ENCODE measurements around the gene MB21D2.
"Not testable (repeated sequence)": the region's sequence is repeated elsewhere in the genome, so short reads cannot be mapped to it uniquely, and the experiment has no call there.

MB21D2 gene

DNA sequence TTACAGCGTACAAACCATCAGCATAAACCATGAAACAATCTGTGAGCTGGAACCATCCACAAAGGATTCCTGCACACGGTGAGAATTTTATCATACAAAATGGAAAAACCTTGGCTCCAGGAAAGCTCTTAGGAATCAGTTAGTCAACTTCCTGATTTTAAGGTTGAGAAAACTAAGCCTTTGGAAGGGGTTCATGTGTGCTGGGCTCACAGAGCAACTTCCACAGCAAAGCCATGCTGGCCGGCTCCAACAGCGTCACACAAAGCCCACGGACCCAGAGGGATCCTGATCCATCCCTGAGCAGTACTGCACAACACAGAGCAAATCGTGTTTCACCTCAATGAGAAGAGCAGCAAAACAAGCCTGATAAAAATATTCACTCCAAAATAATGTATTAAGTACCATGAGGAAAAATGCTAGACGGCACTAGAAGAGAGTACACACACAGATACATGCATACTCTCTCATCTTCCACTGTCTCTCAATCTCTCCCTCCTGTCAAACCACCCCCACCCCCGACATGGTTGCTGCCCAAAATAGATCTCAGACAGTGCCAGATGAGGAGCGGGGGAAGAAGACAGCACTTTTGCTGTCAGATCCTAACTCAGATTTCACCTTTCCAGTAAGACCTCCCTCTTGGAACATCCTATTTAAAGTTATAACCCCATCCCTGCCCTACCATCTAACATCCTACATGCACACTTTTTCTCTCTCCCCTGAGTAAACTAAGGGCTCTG lies 58.6 kb downstream of the MB21D2 start:
- Histone ChIP-seq H3K4me3 (ENCODE audit: low read length in 2 of 2) (no peak overlapping the region), H3K27ac (ENCODE audit: low read length) (no peak overlapping the region), H3K27me3 (ENCODE audit: control insufficient read depth in 1 of 2, insufficient read depth in 2 of 2, low read length in 2 of 2) (no peaks in the 10 kb centered on the region), H3K9me3 (ENCODE audit: control insufficient read depth in 2 of 2, low read length in 2 of 2) (peaks cover 0 to 4% of the 10 kb centered on the region in 2 donors), H3K36me3 (ENCODE audit: control insufficient read depth in 2 of 2, insufficient read depth in 2 of 2, low read length in 2 of 2) (no peaks in the 10 kb centered on the region), H3K4me1 (ENCODE audit: control insufficient read depth, insufficient read depth, low read length) (peaks cover 4% of the 10 kb centered on the region), H3K9ac (ENCODE audit: low read length in 2 of 2) (no peak overlapping the region)

DNA sequence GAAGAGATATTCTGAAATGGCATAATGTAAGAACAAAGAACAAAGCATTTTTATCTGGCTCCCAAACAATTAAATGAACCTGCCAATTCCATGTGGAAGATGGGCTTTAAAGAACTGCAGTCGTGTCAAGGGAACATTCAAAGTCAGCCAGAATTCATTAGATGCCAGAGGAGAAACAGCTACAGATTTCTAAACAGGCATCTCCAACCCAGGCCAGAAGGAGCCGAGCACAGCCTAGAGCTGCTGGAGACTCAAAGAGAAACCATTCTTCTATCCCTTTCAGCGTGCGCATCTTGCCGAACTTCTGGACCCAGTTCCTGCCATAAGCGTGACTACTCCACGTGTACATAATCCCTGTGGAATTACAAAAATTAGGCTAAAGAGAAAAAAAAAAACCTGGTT lies 60.4 kb downstream of the MB21D2 start:
- no peak overlapping the region for H3K4me3 ChIP-seq (ENCODE audit: low read length in 2 of 2)
- peaks cover 4% of the 10 kb centered on the region for H3K4me1 ChIP-seq (ENCODE audit: control insufficient read depth, insufficient read depth, low read length)
- H3K36me3 ChIP-seq (ENCODE audit: control insufficient read depth in 2 of 2, insufficient read depth in 2 of 2, low read length in 2 of 2), result no peaks in the 10 kb centered on the region
- H3K9me3 ChIP-seq (ENCODE audit: control insufficient read depth in 2 of 2, low read length in 2 of 2), result peaks cover 0 to 4% of the 10 kb centered on the region in 2 donors
- no peaks in the 10 kb centered on the region for H3K27me3 ChIP-seq (ENCODE audit: control insufficient read depth in 1 of 2, insufficient read depth in 2 of 2, low read length in 2 of 2)
- no peak overlapping the region for H3K27ac ChIP-seq (ENCODE audit: low read length)
- H3K9ac ChIP-seq (ENCODE audit: low read length in 2 of 2), result no peak overlapping the region

DNA sequence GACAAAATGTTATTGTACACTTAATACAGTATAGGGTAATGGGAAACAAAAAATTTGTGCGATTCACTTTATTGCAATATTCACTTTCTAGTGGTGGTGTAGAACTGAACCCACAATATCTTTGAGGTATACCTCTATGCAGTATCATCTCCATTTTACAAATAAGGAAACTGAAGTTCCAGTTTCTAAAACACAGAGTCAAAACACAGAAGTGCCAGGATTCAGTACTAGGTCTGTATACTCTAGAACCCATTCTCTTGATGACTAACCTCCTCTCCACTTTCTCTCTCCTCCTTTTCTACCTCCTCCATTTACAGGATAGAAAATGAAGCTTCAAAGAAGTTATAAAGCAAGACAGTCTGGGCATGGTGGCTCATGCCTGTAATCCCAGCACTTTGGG lies 62.2 kb downstream of the MB21D2 start:
- H3K9me3 ChIP-seq (ENCODE audit: control insufficient read depth in 2 of 2, low read length in 2 of 2), result peaks cover 0 to 4% of the 10 kb centered on the region in 2 donors
- H3K4me1 ChIP-seq (ENCODE audit: control insufficient read depth, insufficient read depth, low read length), result peaks cover 9% of the 10 kb centered on the region
- H3K4me3 ChIP-seq (ENCODE audit: low read length in 2 of 2), result no peak overlapping the region
- H3K27ac ChIP-seq (ENCODE audit: low read length), result no peak overlapping the region
- H3K27me3 ChIP-seq (ENCODE audit: control insufficient read depth in 1 of 2, insufficient read depth in 2 of 2, low read length in 2 of 2), result no peaks in the 10 kb centered on the region
- H3K9ac ChIP-seq (ENCODE audit: low read length in 2 of 2), result no peak overlapping the region
- no peaks in the 10 kb centered on the region for H3K36me3 ChIP-seq (ENCODE audit: control insufficient read depth in 2 of 2, insufficient read depth in 2 of 2, low read length in 2 of 2)

DNA sequence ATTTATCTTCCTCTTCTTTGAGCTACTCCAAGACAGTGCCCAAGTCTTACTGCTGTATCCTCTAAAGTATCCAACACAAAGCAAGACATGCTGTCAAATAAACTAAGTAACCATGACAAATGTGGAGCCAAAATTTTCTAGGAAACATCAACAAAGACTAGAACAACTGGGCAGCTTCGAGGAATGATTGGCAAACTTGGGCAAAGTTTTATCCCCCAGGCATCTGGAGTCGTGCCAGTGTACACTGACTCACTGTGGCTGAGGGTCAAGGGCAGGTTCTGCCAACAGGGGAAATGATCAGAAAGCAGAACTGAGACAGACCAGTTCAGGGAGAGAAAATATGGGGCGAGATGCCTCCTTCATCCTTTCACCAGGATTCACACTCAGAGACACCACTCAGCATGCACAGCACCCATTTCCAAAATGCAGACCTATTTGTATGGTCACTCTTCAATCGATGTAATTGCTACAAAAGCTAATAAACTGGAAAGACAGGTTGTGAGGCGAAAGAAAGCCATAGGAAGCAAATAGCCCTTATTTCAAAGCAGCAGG lies 65.8 kb downstream of the MB21D2 start:
- Histone ChIP-seq H3K27me3 (ENCODE audit: control insufficient read depth in 1 of 2, insufficient read depth in 2 of 2, low read length in 2 of 2) (no peaks in the 10 kb centered on the region), H3K4me1 (ENCODE audit: control insufficient read depth, insufficient read depth, low read length) (peaks cover 8% of the 10 kb centered on the region), H3K9ac (ENCODE audit: low read length in 2 of 2) (no peak overlapping the region), H3K36me3 (ENCODE audit: control insufficient read depth in 2 of 2, insufficient read depth in 2 of 2, low read length in 2 of 2) (no peaks in the 10 kb centered on the region), H3K27ac (ENCODE audit: low read length) (no peak overlapping the region), H3K9me3 (ENCODE audit: control insufficient read depth in 2 of 2, low read length in 2 of 2) (peaks cover 0 to 4% of the 10 kb centered on the region in 2 donors), H3K4me3 (ENCODE audit: low read length in 2 of 2) (no peak overlapping the region)

DNA sequence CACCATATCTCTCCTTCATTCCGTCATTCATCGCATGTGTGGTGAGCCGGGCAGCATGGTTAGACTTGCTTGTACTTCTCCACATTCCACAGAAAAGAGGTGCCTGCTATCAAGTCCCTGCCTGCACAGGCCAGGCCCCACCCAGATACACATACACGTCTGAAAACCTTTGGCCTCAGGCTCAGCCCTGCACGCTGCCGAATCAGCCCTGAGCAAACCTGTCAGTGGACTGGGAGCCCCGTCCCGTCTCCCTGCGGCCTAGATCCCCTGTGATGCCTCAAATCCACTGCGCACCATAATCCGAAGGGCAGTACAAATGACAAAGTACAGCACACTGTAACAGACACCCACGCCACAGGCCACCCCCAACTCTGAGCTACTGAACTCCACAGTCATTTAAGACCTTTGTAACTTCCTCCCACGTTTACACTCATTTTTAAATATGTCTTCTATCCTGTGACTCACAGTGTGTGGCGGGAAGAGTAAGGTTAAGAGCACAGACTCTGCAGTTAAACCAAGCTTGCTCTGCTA lies 67.1 kb downstream of the MB21D2 start:
- Histone ChIP-seq H3K4me3 (ENCODE audit: low read length in 2 of 2) (no peak overlapping the region), H3K4me1 (ENCODE audit: control insufficient read depth, insufficient read depth, low read length) (peaks cover 8% of the 10 kb centered on the region), H3K36me3 (ENCODE audit: control insufficient read depth in 2 of 2, insufficient read depth in 2 of 2, low read length in 2 of 2) (no peaks in the 10 kb centered on the region), H3K9ac (ENCODE audit: low read length in 2 of 2) (no peak overlapping the region), H3K27ac (ENCODE audit: low read length) (no peak overlapping the region), H3K27me3 (ENCODE audit: control insufficient read depth in 1 of 2, insufficient read depth in 2 of 2, low read length in 2 of 2) (no peaks in the 10 kb centered on the region), H3K9me3 (ENCODE audit: control insufficient read depth in 2 of 2, low read length in 2 of 2) (peaks cover 0 to 4% of the 10 kb centered on the region in 2 donors)

DNA sequence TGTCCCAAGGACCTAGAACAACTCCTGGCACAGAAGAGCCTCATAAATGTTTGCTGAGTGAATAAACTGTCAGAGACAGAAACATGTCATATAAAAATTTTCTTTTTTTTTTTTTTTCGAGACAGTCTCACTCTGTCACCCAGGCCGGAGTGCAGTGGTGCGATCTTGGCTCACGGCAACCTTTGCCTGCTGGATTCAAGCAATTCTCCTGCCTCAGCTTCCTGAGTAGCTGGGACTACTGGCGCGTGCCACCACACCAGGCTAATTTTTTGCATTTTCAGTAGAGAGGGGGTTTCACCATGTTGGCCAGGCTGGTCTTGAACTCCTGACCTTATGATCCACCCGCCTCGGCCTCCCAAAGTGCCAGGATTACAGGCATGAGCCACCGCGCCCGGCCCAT lies 67.8 kb downstream of the MB21D2 start:
- H3K9me3 ChIP-seq (ENCODE audit: control insufficient read depth in 2 of 2, low read length in 2 of 2); H3K4me3 ChIP-seq (ENCODE audit: low read length in 2 of 2); H3K4me1 ChIP-seq (ENCODE audit: control insufficient read depth, insufficient read depth, low read length); H3K27me3 ChIP-seq (ENCODE audit: control insufficient read depth in 1 of 2, insufficient read depth in 2 of 2, low read length in 2 of 2); H3K27ac ChIP-seq (ENCODE audit: low read length); H3K9ac ChIP-seq (ENCODE audit: low read length in 2 of 2); H3K36me3 ChIP-seq (ENCODE audit: control insufficient read depth in 2 of 2, insufficient read depth in 2 of 2, low read length in 2 of 2): not testable (repeated sequence)

DNA sequence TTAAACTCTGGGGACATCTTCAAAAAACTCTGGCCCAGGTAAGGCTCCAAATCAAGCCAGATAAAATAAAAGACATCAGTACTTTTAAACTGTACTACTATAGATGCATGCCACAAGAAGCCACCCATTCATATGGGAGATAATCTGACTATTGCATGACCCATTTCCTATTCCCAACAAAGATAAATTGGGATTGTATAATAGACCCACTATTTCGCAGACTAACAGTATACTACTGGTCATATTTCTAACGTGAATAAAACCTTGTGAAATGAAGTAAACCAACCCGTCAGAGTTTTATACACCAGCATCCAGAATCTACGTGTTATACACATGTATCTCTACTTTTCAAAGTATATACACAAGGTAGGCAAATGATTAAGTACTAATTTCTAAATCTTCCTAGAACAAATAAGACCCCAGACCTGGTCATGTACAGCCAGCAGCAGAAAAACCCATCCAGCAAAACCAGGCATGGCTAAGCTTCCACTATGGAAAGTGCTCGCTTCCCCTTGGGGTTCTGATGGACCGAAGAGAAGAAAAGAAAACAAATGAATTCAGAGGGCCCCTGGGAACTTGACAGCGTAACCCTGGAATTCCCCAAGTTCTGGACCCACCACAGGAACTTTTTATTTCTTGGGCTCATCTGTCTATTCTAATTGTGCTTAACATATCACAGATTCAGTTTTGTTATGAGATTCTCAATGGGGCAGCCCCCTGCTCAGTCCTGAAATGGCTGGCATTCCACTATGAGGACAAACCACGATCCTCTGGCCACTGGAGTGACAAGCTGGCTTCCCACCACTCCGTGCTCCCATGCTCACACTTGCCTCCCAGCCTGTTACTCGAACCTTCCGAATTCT lies 69.1 kb downstream of the MB21D2 start:
- Histone ChIP-seq H3K9me3 (ENCODE audit: control insufficient read depth in 2 of 2, low read length in 2 of 2) (no peaks in the 10 kb centered on the region), H3K4me3 (ENCODE audit: low read length in 2 of 2) (no peak overlapping the region), H3K27me3 (ENCODE audit: control insufficient read depth in 1 of 2, insufficient read depth in 2 of 2, low read length in 2 of 2) (no peaks in the 10 kb centered on the region), H3K36me3 (ENCODE audit: control insufficient read depth in 2 of 2, insufficient read depth in 2 of 2, low read length in 2 of 2) (no peaks in the 10 kb centered on the region), H3K9ac (ENCODE audit: low read length in 2 of 2) (no peak overlapping the region), H3K4me1 (ENCODE audit: control insufficient read depth, insufficient read depth, low read length) (peaks cover 8% of the 10 kb centered on the region), H3K27ac (ENCODE audit: low read length) (no peak overlapping the region)

DNA sequence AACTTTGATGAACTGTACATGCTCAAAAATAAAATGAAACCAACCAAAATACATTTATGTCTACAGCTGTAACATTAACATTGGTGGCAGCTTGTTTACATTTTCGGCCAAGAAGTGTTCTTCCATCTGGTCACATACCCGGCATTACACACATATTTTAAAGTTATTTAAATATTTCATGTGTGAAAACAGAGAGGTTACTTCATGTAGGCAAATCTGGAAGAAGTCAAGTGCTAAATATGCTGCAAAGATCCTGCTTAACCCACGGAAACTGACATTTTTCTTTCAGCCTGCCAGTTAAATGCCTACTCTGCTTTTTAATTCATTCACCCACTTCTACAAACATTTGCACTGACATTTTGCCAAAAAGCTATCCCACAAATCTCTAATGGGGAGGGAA lies 69.7 kb downstream of the MB21D2 start:
- Histone ChIP-seq H3K4me3 (ENCODE audit: low read length in 2 of 2) (no peak overlapping the region), H3K9ac (ENCODE audit: low read length in 2 of 2) (no peak overlapping the region), H3K4me1 (ENCODE audit: control insufficient read depth, insufficient read depth, low read length) (peaks cover 11% of the 10 kb centered on the region), H3K27ac (ENCODE audit: low read length) (no peak overlapping the region), H3K27me3 (ENCODE audit: control insufficient read depth in 1 of 2, insufficient read depth in 2 of 2, low read length in 2 of 2) (no peaks in the 10 kb centered on the region), H3K36me3 (ENCODE audit: control insufficient read depth in 2 of 2, insufficient read depth in 2 of 2, low read length in 2 of 2) (no peaks in the 10 kb centered on the region), H3K9me3 (ENCODE audit: control insufficient read depth in 2 of 2, low read length in 2 of 2) (no peaks in the 10 kb centered on the region)

DNA sequence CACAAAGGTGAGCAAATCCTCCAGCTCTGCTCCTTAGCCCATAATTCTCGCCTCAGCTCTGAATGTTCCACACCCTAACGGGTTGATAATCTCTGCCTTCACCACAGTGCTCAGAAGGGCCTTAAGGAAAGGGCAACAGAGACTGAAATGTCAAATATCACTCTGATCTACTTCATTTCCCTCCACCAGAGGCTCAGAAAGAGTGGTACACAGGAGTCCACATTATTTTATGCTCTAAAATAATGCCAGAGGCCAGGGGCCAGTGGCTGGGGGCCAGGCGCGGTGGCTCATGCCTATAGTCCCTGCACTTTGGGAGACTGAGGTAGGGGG lies 72.2 kb downstream of the MB21D2 start:
- Histone ChIP-seq H3K4me1 (ENCODE audit: control insufficient read depth, insufficient read depth, low read length) (peaks cover 6% of the 10 kb centered on the region), H3K36me3 (ENCODE audit: control insufficient read depth in 2 of 2, insufficient read depth in 2 of 2, low read length in 2 of 2) (no peaks in the 10 kb centered on the region), H3K9me3 (ENCODE audit: control insufficient read depth in 2 of 2, low read length in 2 of 2) (no peaks in the 10 kb centered on the region), H3K27ac (ENCODE audit: low read length) (no peak overlapping the region), H3K27me3 (ENCODE audit: control insufficient read depth in 1 of 2, insufficient read depth in 2 of 2, low read length in 2 of 2) (no peaks in the 10 kb centered on the region), H3K9ac (ENCODE audit: low read length in 2 of 2) (no peak overlapping the region), H3K4me3 (ENCODE audit: low read length in 2 of 2) (no peak overlapping the region)

DNA sequence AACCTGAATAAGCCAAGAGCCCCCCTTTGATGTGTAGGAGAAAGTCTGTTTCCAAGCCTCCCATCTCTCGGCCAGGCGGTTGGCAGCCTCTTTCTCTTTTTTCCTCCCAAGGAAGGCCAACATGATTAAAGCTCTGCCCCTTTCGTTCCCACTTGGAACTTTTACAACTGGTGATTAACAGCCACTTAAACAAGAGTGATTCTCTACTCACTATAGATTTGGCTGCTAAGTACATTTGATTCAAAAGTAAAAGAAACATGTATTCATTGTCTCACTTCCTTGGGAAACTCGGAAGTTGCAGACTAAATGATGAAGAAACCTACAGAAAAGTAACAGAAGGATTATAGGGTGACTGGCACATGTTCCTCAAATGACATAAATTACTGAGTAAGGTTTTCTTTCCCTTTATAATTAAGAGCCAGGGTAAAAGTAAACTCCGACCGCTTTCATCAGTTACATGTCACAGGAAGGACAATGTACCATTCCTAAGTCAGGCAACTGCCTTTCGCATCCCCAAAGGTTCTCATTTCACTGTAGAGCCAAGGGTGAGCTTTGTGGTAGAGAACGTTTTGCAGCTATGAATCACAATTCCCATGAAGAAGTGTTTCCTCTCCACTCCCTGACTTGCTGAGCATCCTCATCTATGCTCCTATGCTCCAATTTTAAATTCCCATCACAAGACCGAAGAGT lies 72.7 kb downstream of the MB21D2 start:
- H3K9me3 ChIP-seq (ENCODE audit: control insufficient read depth in 2 of 2, low read length in 2 of 2), result no peaks in the 10 kb centered on the region
- H3K4me1 ChIP-seq (ENCODE audit: control insufficient read depth, insufficient read depth, low read length), result peaks cover 6% of the 10 kb centered on the region
- H3K27ac ChIP-seq (ENCODE audit: low read length), result no peak overlapping the region

More for the DNA sequence above, 72.7 kb downstream of the MB21D2 start:
- no peaks in the 10 kb centered on the region for H3K36me3 ChIP-seq (ENCODE audit: control insufficient read depth in 2 of 2, insufficient read depth in 2 of 2, low read length in 2 of 2)
- no peak overlapping the region for H3K4me3 ChIP-seq (ENCODE audit: low read length in 2 of 2)
- no peaks in the 10 kb centered on the region for H3K27me3 ChIP-seq (ENCODE audit: control insufficient read depth in 1 of 2, insufficient read depth in 2 of 2, low read length in 2 of 2)
- H3K9ac ChIP-seq (ENCODE audit: low read length in 2 of 2), result no peak overlapping the region

Data from stomach smooth muscle (tissue), 2 donors.